HT-29 (cell line): ENCODE data around the gene PRAMEF27. TPM values are rescaled to one million over a fixed set of nuclear protein-coding genes. Genes with fewer than 3 reads are reported as not detected.
"Not testable (repeated sequence)": the region's sequence is repeated elsewhere in the genome, so short reads cannot be mapped to it uniquely, and the experiment has no call there.

Experiments used
- DNase-seq: peaks from one replicate; pipeline ENCODE4 v3.0.0-alpha.2; 2015; ENCODE audit warnings: low spot score
- total RNA-seq: library from RNA; depleted of rRNA; stranded (reverse); fragments of >200 nt; shearing (Covaris generic); gene quantifications from 2 replicates; pipeline ENCODE4 v1.2.3, GENCODE V29; 2014; rRNA removed

Gene PRAMEF27
- total RNA-seq, result not detected in 2 replicates

GRCh38 chr1:13056475-13056874 is at the start of gene PRAMEF27:
TSS of gene PRAMEF27 (minus strand) at chr1:13056575. CDS start at chr1:13053659, 2,916 bp downstream.
- DNase-seq, result not testable (repeated sequence)

- not testable (repeated sequence) for DNase-seq
Observed at GRCh38 chr1:13070474-13070873, 14.1 kb upstream of the PRAMEF27 start, which contains the start of gene PRAMEF25. TSS of gene PRAMEF25 (plus strand) at chr1:13070774. CDS start at chr1:13073694, 2,920 bp downstream.

- not testable (repeated sequence) for DNase-seq
Observed at GRCh38 chr1:13019846-13020245, 36.5 kb downstream of the PRAMEF27 start.

GRCh38 chr1:13011932-13012331 is 44.4 kb downstream of the PRAMEF27 start:
- DNase-seq, result not testable (repeated sequence)

- DNase-seq, result not testable (repeated sequence)
Observed at GRCh38 chr1:13009348-13009747, 47.0 kb downstream of the PRAMEF27 start.

GRCh38 chr1:13005732-13006131 is 50.6 kb downstream of the PRAMEF27 start:
- DNase-seq, result not testable (repeated sequence)

Other genes starting within 250 kb of the PRAMEF27 start
- not detected in 2 replicates for gene PRAMEF11, start 225.2 kb downstream of the PRAMEF27 start, total RNA-seq
- not detected in 2 replicates for gene HNRNPCL1, start 207.9 kb downstream of the PRAMEF27 start, total RNA-seq
- gene PRAMEF2, start 199.5 kb downstream of the PRAMEF27 start, total RNA-seq, result not detected in 2 replicates
- gene PRAMEF4, start 170.4 kb downstream of the PRAMEF27 start, total RNA-seq, result not detected in 2 replicates
- not detected in 2 replicates for gene PRAMEF10, start 158.3 kb downstream of the PRAMEF27 start, total RNA-seq
- not detected in 2 replicates for gene PRAMEF7, start 140.0 kb downstream of the PRAMEF27 start, total RNA-seq
- gene PRAMEF6, start 109.0 kb downstream of the PRAMEF27 start, total RNA-seq, result not detected in 2 replicates
- gene HNRNPCL3, start 4.2 kb upstream of the PRAMEF27 start, total RNA-seq, result not detected in 2 replicates
- gene PRAMEF25, start 14.2 kb upstream of the PRAMEF27 start, total RNA-seq, result not detected in 2 replicates
- not detected in 2 replicates for gene HNRNPCL2, start 60.3 kb upstream of the PRAMEF27 start, total RNA-seq
- gene PRAMEF26, start 99.4 kb upstream of the PRAMEF27 start, total RNA-seq, result not detected in 2 replicates
- not detected in 2 replicates for gene HNRNPCL4, start 109.1 kb upstream of the PRAMEF27 start, total RNA-seq
- not detected in 2 replicates for gene PRAMEF9, start 115.3 kb upstream of the PRAMEF27 start, total RNA-seq
- gene PRAMEF13, start 144.8 kb upstream of the PRAMEF27 start, total RNA-seq, result not detected in 2 replicates
- not detected in 2 replicates for gene PRAMEF18, start 169.6 kb upstream of the PRAMEF27 start, total RNA-seq
- gene PRAMEF5, start 197.6 kb upstream of the PRAMEF27 start, total RNA-seq, result not detected in 2 replicates
- gene PRAMEF8, start 228.6 kb upstream of the PRAMEF27 start, total RNA-seq, result not detected in 2 replicates
- gene PRAMEF33, start 247.0 kb upstream of the PRAMEF27 start, total RNA-seq, result not detected in 2 replicates